Measurements from ENCODE around the gene PTBP1. TPM values are rescaled to one million over a fixed set of nuclear protein-coding genes. Genes with fewer than 3 reads are reported as not detected.

The PTBP1 gene
- total RNA-seq, 1 donor from 2014 or later: 614 TPM

DNA sequence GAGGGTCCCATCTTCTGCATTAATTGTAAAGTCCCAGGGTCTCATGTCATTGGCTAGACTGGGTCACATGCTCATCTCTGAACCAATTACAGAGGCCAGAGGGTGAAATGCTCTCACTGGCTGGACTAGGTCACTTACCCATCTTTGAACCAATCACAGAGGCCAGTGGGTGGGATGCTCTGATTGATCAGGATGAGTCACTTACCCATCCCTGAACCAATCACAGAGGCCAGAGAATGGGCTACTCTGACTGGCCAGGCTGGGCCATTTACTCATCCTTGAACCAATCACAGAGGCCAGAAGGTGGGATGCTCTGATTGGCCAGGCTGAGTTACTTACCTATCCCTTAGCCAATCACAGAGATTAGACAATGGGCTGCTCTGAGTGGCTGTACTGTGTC lies 41.0 kb upstream of the PTBP1 start:
- Mint-ChIP-seq H3K36me3 (ENCODE audit: low read depth, unreplicated experiment) (peaks cover 13% of the 10 kb centered on the region), H3K4me3 (ENCODE audit: unreplicated experiment) (no peak overlapping the region), H3K27me3 (ENCODE audit: unreplicated experiment) (peaks cover 3% of the 10 kb centered on the region), H3K9me3 (ENCODE audit: unreplicated experiment) (peaks cover 10% of the 10 kb centered on the region), H3K4me1 (ENCODE audit: unreplicated experiment) (no peaks in the 10 kb centered on the region), H3K27ac (ENCODE audit: unreplicated experiment) (no peak overlapping the region)
- DNase-seq (ENCODE audit: low spot score): no peak
- TF ChIP-seq, protein P1, sequence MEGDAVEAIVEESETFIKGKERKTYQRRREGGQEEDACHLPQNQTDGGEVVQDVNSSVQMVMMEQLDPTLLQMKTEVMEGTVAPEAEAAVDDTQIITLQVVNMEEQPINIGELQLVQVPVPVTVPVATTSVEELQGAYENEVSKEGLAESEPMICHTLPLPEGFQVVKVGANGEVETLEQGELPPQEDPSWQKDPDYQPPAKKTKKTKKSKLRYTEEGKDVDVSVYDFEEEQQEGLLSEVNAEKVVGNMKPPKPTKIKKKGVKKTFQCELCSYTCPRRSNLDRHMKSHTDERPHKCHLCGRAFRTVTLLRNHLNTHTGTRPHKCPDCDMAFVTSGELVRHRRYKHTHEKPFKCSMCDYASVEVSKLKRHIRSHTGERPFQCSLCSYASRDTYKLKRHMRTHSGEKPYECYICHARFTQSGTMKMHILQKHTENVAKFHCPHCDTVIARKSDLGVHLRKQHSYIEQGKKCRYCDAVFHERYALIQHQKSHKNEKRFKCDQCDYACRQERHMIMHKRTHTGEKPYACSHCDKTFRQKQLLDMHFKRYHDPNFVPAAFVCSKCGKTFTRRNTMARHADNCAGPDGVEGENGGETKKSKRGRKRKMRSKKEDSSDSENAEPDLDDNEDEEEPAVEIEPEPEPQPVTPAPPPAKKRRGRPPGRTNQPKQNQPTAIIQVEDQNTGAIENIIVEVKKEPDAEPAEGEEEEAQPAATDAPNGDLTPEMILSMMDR (IDR thresholded peaks at IDR 0.05; ENCODE audit: unreplicated experiment): no peak

DNA sequence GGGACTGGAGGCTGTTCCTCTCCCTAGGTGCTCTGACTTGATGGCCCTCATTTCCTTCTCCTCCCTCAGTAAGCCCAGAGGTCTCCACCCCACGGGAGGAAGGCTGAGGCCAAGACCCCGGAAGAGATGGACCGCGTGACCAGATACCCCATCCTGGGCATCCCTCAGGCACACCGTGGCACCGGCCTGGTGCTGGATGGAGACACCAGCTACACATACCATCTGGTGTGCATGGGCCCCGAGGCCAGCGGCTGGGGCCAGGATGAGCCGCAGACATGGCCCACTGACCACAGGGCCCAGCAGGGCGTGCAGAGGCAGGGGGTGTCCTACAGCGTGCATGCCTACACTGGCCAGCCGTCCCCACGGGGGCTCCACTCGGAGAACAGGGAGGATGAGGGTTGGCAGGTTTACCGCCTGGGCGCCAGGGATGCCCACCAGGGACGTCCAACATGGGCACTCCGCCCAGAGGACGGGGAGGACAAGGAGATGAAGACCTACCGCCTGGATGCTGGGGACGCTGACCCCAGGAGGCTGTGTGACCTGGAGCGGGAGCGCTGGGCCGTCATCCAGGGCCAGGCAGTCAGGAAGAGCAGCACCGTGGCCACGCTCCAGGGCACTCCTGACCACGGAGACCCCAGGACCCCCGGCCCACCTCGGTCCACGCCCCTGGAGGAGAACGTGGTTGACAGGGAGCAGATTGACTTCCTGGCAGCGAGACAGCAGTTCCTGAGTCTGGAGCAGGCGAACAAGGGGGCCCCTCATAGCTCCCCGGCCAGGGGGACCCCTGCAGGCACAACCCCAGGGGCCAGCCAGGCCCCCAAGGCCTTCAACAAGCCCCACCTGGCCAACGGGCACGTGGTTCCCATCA lies 40.2 kb upstream of the PTBP1 start:
- TF ChIP-seq, protein P1 (IDR thresholded peaks at IDR 0.05; ENCODE audit: unreplicated experiment): no peak
- no peaks in the 10 kb centered on the region for H3K4me1 Mint-ChIP-seq (ENCODE audit: unreplicated experiment)
- peaks cover 3% of the 10 kb centered on the region for H3K27me3 Mint-ChIP-seq (ENCODE audit: unreplicated experiment)
- H3K36me3 Mint-ChIP-seq (ENCODE audit: low read depth, unreplicated experiment): peaks cover 13% of the 10 kb centered on the region
- H3K4me3 Mint-ChIP-seq (ENCODE audit: unreplicated experiment): no peak overlapping the region
- H3K9me3 Mint-ChIP-seq (ENCODE audit: unreplicated experiment): peaks cover 10% of the 10 kb centered on the region
- H3K27ac Mint-ChIP-seq (ENCODE audit: unreplicated experiment): no peak overlapping the region
- no peak for DNase-seq (ENCODE audit: low spot score)

DNA sequence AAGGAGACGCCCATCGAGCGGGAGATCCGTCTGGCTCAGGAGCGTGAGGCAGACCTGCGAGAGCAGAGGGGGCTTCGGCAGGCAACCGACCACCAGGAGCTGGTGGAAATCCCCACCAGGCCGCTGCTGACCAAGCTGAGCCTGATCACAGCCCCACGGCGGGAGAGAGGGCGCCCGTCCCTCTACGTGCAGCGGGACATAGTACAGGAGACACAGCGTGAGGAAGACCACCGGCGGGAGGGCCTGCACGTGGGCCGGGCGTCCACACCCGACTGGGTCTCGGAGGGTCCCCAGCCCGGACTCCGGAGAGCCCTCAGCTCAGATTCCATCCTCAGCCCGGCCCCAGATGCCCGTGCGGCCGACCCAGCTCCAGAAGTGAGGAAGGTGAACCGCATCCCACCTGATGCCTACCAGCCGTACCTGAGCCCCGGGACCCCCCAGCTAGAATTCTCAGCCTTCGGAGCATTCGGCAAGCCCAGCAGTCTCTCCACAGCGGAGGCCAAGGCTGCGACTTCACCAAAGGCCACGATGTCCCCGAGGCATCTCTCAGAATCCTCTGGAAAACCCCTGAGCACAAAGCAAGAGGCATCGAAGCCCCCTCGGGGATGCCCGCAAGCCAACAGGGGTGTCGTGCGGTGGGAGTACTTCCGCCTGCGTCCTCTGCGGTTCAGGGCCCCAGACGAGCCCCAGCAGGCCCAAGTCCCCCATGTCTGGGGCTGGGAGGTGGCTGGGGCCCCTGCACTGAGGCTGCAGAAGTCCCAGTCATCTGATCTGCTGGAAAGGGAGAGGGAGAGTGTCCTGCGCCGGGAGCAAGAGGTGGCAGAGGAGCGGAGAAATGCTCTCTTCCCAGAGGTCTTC lies 39.2 kb upstream of the PTBP1 start:
- peak overlapping the region; percentile 47 for H3K4me3 Mint-ChIP-seq (ENCODE audit: unreplicated experiment)
- peaks cover 3% of the 10 kb centered on the region for H3K27me3 Mint-ChIP-seq (ENCODE audit: unreplicated experiment)
- H3K4me1 Mint-ChIP-seq (ENCODE audit: unreplicated experiment): no peaks in the 10 kb centered on the region
- peaks cover 13% of the 10 kb centered on the region for H3K36me3 Mint-ChIP-seq (ENCODE audit: low read depth, unreplicated experiment)
- DNase-seq (ENCODE audit: low spot score): no peak
- no peak overlapping the region for H3K27ac Mint-ChIP-seq (ENCODE audit: unreplicated experiment)
- peaks cover 10% of the 10 kb centered on the region for H3K9me3 Mint-ChIP-seq (ENCODE audit: unreplicated experiment)
- TF ChIP-seq, protein P1 (IDR thresholded peaks at IDR 0.05; ENCODE audit: unreplicated experiment): no peak

DNA sequence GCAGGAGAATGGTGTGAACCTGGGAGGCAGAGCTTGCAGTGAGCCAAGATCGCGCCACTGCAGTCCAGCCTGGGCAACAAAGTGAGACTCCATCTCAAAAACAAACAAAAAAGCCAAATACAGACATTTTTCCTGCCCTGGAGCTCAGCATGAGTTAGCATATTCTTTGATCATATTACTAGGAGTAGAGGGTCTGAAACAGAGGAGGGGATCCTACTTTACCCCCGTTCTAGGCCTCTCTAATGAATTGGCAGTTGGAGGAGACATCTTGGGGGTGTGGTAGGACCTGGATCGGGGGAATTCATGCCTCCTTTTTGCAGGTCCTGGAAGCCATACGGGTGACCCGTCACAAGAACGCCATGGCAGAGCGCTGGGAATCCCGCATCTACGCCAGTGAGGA lies 34.1 kb upstream of the PTBP1 start:
- Mint-ChIP-seq H3K27ac (ENCODE audit: unreplicated experiment) (no peak overlapping the region), H3K4me1 (ENCODE audit: unreplicated experiment) (no peaks in the 10 kb centered on the region), H3K27me3 (ENCODE audit: unreplicated experiment) (no peaks in the 10 kb centered on the region), H3K4me3 (ENCODE audit: unreplicated experiment) (no peak overlapping the region), H3K36me3 (ENCODE audit: low read depth, unreplicated experiment) (peaks cover 8% of the 10 kb centered on the region), H3K9me3 (ENCODE audit: unreplicated experiment) (peaks cover 10% of the 10 kb centered on the region)
- TF ChIP-seq, protein P1 (IDR thresholded peaks at IDR 0.05; ENCODE audit: unreplicated experiment): no peak
- DNase-seq (ENCODE audit: low spot score): no peak

All from endothelial cell (in vitro differentiated cells).